AML-193 (cell line): ENCODE data around the gene LYPD6B.
A peak's percentile ranks its signal among the peaks of the same experiment; 100 is the strongest.

ENCODE experiments used
- DNase-seq, 2 experiments: peaks; one replicate each; lab custom pipeline; 2025; lab: John Stamatoyannopoulos, UW

The LYPD6B gene

DNA sequence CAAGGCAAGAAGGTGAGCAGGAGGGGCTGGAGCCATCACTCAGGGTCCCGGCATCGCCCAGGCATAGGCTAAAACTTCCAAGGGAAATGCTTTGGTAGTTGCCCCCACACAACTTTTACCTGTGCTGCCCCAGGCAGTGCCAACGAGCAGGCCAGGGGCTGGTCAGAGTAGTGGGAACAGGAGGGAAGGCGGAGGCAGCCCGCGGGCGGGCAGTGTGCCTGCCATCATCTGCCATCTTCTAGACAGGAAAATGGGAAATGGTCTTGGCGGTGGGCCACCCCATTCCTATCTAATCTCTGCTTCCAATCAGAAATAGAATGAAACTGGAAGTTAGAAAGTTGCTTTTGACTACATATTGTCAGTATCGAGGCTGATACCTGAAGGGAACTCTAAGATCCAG is 26.0 kb upstream of the LYPD6B start:
- DNase-seq, result no peak

DNA sequence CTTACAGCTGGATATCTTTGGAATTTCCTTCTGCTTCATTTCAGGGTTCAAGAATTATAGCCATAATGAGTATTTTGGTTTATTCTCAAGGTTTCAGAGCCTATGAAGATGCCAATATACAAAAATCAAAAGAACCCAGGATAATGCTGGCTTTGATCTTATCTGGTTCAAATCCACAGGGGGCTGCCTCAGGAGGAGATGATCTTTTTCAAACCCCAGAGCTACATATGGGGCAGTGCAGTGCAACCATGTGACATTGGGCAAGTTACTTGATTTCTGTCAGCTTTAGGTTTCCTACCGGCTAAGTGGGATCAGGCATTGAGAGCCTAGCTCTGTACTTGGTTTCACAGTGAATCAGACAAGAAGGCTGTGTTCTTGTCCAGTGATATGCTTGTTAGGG is 23.0 kb upstream of the LYPD6B start:
- DNase-seq, result no peak

DNA sequence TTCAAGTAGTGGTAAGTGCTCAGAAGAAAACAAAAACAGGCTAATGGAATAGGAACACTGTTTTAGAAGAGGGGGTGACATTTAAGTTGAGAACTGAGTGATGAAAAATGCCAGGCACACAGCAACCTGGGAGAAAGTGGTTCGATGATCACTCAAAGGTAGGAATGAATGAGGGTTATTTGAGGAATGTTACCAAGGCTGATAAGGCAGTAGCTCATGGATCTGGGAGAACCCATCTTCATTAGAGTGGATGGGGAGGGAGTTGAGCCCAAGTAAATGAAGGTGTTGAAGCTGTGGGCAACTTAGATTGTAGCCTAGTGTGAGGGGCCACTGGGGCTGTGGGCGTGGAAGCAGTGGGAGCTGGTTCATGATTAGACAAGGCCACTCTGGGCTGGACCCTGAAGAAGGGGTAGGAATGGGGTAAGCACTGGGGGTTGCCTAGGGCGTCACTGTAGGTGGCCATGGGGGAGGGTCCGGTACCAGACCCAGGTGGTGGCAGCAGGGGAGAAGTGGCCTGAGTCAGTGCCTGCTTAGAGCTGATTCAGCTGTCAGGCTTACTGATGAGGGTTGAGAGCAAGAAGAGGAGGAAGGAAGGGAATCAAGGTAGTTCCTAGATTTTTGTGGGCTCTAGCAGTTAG is 22.5 kb upstream of the LYPD6B start:
- no peak for DNase-seq

DNA sequence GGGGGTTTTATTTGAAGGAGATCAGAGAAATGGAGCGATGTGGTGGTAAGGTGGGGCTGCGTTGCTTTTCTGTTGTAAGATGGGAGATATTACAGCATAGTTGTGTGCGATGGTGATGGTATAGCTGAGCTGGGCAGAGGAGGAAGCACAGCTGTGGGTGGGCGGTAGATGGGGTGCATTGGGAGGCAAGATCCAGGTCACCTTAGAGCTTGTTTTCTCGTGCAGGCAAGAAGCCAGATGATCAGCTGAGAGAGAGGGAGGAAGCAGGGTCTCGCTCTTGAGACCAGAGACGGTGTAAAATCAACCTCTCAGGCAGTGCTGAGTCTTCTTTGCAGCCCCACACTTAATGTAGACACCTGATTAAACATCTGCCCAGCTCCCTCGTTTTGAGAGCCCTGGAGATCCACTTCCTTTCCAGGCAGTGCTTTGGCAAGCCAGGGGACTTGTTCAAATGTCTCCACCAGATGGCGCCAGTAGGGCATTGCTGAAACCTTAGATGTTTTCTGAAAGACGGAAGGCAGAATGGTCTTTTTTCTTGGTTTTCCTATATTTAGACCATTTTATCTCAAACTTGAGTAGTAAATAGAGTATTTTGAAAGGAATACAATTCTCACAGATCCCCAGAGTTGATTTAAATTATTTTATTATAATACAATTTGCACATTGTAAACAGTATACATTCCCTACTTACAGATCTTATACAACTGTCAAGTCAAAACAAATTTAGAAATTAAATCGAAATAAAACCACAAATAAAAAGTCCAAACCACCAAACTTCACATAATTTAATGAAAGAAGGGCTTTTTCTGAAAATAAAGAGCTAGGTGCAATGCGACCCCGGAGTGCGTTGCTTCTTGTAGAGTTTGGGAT is 21.1 kb upstream of the LYPD6B start:
- peak; percentile 71 to 72 for DNase-seq

DNA sequence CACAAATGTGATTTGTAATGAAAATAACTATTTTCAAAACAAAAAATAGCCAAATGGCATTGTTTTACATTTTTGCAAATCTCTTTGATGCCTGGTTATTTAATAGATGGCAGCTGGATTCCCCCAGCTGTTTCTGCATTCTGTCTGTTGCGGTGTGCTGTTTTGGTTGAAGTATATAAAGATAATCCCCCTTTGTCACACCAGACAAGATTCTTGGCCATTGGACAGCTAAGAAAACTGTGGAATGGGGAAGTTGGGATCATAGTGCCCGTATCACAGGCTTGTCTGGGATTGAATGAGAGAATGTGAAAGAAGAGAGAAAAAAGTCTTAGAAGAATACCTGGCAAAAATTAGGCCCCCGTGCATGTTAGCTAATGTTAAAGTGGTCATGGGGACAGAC is 19.5 kb upstream of the LYPD6B start:
- DNase-seq, result no peak

DNA sequence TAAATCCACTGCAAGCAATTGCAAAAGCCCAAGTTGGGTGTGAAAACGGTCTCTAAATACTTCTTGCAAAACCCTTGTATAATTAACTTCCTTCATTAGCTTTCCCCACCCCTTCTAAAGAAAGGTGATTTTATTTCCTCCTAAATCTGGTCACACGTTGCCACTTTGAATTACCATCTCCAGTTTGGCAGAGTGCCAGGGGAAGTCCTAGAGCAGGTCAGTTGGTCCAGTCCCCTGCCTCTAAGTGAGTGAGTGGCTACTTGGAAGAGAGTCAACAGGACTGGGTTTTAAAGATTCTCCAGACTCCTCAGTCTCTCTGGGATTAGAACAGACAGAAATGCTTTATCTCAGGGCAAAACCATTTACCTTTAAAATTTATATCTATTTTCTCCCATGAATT is 18.7 kb upstream of the LYPD6B start:
- peak; percentile 10 to 28 for DNase-seq

DNA sequence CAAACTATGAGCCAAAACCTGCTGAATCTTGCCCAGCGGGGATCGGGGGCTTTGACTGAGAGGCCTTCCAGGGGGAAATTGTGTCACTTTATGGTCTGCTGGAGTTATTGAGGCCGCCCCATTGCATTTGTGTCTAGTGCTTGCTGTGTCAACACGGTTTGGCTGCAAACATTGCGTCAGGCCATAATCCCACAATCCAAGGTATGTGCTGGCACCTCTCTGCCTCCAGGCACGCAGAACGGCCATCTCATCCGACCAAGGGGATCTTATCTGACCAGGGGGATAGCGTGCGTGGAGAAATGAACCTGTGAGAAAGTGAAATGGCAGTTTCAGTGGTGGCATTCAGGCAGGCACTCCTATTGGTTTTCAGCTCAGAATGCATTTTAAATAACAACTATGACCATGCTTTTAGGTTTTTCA is 18.1 kb upstream of the LYPD6B start:
- no peak for DNase-seq

DNA sequence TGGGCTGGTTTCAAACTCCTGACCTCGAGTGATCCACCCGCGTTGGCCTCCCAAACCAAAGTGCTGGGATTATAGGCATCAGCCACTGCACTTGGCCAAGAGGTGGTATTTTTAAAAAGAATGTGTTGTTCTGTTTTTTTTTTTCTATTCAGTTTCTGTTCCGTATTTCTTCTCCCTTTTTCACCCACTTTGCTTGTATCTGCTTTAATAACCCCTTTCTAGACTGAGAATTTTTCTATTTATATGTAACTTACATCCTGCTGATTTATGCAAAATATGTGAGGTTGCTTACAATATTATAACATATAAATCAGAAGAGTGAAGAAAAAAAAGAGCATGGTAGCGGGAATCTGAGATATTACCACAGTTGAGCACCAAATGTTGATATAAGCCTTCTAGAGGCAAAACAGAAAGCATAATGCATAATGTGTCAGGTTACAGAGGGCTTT is 17.2 kb upstream of the LYPD6B start:
- no peak for DNase-seq

DNA sequence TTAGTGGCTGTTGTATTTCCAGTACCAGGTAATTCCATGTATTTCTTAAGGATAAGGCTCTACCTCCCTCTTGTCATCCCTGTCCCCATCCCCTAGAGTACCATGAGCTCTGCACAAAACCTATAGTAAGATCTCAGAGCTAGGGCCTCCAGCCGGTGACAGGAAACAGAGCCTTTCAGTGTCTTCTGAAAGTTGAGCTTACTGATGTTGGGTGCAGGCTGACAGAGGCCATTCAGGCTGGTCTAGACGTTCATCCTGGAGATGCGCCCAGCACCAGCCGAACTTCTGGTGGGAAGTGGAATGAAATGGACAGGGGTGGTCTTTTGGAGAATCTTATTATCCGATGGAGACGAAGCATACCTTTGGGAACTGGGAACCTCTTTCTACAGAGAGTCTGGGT is 16.7 kb upstream of the LYPD6B start:
- DNase-seq, result no peak

DNA sequence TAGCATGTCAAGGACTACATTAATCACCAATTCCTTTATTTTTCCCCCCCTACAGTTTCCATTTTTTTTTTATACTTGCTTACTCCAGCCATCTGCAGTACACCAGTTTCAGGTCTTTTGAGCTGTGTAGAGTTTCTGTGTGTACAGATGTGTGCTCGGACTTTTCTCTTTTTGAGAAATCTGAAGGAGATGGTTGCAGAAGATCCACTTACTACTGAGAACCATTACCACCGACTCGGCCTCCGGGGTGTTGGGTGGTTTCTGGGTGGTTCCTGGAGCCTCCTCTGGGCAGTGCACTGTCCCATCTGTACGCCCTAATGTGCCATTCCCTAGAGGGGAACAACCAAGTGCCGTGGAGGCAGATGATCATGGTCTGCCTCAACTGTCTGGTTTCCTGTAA is 15.4 kb upstream of the LYPD6B start:
- no peak for DNase-seq

DNA sequence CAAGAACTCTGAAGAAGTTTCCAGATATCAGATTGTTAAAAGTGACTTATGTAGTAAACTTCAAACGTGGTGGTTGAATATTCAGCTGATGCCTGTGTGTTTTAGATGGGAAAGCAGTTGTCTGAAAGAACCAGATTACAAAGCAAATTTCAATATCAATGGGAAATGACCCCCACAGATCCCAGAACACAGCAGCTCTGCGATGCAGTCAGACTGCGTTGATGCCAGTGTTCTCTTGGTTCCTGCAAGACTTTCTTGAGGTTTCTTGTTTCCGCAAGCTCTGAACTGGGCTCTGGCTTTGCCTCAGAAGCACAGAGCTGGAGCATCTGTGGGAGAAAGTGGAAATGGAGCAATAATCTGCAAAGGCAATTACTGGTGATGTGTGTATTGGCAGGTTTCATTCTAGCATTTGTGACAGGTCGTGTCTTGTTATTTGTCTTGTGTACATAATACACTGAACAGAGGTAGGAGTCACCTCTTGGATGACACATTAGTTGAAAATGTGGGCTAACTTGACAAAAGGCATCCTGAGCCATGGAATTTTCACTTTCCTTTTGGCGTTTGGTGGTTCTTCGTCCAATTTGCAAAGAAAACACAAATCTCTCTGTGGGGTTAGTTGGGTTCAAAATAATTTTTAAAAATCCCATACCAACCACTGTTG is 10.8 kb upstream of the LYPD6B start:
- DNase-seq, result no peak

DNA sequence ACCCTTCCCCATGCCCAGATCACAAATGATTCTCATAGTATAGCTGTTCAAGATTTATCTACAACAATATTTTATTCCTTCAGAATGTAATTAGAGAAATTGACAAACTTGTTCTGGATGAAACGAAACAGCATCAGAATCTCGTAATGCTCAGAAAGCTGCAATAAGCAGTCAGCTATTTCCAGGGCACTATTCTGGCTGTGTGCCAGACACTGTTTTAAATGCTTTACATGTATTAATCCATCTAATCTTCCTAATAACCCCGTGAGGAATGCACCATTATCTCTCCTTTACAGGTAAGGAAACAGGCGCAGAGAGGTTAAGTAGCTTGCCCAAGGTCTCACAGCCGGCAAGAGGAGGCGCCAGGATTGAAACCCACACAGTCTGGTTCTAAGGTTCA is 10.1 kb upstream of the LYPD6B start:
- no peak for DNase-seq

DNA sequence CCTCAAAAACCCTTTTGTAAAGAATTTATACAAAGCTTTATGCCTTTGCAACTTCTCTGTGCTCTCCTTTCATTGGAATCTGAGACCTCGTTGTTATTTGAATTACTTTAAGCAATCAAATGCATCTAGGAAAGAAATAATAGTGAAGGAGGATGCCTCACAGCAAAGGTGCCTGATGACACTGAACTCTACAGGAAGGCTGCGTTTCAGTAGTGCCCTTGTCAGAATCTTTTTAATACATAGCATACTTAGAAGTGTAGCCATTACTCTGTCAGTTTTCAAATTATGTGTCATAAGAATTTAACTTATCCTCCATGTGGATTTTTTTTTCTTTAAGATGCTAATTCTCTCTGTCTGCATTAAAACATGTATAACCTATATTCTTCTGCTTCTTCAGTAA is 9.6 kb upstream of the LYPD6B start:
- no peak for DNase-seq

DNA sequence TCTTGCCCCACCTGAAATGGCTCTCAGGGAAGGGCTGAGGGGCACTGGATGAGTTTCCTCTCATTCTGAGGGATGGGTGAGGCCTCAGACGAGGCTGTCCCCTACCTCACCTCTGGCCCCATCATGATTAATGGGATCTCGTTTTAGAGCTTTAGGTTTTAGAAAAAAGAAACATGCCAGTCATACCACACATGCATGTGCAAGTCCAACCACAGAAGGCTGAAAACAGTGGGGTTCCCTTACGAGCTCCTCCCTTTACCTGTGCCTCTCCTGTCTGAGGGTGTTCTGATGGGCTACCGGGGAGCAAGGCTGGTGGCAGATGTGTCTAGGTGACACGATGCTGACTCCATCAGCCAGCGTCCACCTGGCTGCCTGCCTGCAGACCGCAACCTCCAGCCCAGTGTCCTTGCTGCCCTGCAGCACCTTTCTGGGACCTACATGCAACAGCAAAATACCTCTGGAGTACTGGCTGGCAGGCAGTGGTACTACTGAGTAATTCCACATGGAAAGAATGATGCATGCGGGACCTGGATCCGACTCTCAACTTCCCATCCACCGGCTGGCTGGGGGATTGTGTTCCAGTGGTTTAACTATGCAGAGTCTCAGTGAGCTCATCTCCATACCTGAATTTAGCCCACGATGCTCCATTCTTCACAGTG is 9.1 kb upstream of the LYPD6B start:
- DNase-seq, result no peak

DNA sequence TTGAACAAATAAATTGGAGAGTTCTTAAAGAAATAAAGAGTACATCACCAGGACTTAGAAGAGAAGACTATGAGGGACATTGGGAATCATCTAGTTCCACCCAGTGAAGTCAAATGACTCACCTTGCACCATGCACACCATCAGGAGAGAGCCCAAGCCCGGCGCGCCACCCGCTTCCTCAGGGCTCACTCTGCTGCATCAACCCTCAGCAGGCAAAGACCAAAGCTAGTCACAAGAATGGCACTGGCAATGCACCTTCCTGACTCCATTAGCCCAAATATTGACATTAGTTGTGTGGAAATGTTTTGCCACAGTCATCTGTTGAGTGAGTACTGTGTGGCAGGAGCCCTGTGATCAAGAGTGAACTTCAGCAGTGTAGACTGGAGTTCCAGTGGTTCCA is 7.1 kb upstream of the LYPD6B start:
- DNase-seq, result no peak

DNA sequence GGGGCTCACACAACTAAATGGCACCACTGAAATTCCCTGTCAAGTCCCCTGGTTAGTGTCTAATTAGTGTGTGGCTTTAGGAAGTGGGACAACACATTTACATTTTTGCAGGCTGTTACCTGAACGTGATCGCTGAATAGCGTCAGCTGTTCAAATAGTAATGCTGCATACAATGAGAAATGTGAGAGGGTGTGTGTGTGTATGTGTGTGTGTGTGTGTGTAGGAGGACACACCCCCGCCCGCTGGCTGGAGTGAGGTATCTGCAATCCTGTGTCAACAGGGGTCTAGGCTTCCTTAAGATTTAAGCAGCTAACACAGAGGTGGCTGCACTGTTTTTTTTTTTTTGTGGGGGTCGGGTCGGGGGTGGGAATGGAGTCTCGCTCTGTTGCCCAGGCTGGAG is 4.8 kb upstream of the LYPD6B start:
- no peak for DNase-seq

DNA sequence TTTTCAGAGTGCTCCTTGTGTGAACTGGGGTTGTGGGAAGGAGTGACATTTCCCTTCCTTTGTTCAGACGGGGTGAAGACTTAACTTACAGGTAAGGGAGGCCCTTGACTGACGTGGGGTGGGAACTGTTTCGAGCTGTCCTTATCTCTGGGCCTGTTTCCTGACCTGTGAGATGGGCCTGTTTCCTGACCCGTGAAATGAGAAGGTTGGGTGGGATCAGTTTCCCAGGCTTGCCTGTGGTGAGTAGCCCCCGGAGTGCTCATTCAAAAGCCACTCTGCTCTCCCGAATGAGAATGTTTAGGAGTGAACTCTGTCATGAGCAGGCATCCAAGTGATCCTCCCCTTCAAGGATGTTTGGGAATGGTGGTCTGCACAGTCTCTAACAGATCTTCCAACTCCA is 4.1 kb upstream of the LYPD6B start:
- DNase-seq, result no peak

DNA sequence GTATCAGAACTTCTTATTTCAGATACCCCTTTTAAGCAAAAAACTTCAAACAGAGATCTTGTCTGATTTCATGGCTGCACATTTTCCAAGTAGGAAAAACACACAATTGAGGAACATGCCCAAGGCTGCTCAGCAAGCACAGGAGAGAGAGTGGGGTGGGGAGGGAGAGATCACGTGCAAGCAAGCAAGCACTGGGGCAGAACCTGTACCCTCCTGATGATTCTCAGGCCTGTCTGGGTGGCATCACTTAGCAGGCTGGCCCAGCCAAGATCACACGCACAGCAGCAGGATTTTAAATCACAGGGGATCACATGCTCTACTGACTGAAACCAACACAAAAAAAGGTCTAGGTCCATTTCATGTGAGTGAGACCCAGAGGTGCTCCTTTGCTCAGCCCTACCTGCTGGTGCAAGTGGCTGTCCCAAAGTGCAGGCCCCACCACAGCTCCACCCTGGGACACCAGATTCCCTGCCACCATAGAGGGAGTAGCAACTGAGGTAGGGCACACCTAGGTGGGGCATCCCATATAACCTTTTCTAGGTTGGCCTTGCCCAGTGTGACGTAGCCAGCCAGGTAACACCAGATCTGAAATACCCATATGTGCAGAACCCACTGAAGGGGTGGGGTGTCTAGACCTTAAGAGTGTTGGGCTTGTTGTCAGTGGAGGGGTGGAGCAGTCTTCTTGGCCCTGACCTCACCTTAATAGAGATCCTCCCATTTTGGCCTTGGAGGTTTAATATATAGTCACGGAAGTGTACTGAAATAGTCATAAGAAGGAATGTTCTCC is 1.8 kb upstream of the LYPD6B start:
- DNase-seq, result no peak

DNA sequence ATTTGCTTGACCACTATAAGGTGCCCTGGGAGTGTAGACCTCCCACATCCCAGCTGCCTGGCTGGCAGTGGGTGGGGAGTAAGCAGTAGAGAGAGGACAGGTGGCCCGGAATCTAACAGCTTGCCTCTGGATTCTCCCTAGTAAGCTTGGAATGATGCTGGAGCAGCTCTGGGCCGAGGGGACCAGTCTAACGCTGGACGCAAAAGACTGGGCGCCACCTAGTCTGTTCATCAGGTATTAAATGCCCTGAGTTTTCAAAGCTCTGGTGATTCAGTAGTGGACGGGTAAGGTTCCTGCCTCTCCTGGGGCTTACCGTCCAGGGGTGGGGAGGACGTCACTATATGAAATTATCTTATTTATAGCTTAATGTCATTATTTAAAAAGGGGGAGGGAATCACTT is 648 bp upstream of the LYPD6B start:
- DNase-seq, result no peak

DNA sequence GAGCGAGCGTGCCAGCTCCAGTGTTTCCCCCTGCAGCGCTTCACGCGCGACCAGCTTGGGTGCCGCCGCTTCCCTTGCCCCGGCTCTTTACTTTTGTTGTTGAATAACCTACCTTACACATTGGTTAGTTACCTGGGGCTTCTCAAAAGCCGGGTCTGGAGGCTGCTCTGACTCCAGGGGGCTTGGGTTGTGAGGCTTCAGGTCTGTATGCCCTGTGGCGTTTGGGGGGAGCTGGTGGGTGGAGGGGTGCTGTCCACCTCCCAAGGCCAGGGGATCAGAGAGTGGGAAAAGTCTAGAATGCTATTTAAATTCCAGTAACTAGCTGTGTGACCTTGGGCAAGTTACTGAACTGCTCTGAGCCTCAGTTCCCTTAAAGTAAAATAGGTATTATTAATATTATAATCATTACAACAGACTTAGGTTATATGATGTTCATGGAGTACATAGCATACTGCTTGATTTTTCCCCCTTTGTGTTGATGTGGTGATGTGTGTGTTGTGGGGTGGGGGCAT is 770 bp downstream of the LYPD6B start:
- no peak for DNase-seq

DNA sequence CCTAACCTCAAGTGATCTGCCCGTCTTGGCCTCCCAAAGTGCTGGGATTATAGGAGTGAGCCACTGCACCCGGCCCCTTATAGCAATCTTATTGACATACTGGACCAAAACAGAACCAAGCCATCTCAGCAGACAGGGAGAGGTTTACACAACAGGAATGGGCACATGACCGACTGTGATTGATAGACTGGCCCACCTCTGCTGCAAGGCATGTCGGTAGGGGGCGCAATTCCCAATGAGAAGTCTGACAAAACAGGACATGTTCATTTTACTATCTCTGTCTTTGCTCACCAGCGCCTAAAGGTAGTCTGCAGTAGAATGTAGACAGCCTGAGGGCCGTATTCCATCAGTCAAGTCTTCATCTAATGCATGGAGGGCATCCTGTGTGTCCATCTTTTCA is 2.0 kb downstream of the LYPD6B start:
- DNase-seq, result peak; percentile 44 to 57

DNA sequence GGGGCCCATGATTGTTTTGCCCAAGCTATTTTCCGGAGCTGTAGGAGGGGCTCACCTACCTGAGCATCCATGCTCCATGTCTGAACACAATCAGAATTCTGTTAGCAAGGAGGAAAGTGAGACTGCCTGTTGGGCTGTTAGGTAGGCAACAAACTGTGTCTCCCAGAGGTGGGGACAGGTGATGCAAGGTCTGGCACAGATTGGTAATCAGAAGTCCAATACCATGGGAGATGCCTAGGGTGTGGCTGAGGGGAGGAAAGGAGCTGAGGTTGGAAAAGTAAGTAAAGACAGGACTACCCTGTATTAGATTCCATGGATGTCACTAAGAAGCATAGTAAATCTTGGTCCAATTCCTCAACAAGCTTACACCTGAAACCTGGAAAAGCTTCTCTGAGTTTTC is 3.0 kb downstream of the LYPD6B start:
- DNase-seq, result no peak
